ENCODE measurements around the gene GSE1.

DNA sequence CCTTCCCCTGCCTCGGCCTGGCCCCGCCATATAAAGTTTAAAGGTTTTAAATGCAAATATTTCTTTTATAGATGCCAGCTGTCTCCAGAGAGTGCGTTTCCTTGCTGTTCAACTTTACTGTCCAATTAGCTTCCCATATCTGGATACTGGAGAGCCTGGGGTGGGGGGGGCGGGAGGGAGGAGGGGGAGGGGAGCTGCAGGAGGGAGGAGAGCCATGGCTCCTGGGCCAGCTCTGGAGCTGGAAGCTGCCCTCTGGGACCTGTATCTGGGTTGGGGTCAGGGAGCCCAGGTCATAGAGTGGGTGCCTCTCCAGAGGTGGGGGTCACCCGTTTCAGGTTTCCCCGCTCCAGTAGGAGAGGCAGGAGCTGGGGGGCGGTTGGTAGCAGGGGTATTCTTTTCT, 6.2 kb upstream of the GSE1 start:
- TF ChIP-seq, protein P1, sequence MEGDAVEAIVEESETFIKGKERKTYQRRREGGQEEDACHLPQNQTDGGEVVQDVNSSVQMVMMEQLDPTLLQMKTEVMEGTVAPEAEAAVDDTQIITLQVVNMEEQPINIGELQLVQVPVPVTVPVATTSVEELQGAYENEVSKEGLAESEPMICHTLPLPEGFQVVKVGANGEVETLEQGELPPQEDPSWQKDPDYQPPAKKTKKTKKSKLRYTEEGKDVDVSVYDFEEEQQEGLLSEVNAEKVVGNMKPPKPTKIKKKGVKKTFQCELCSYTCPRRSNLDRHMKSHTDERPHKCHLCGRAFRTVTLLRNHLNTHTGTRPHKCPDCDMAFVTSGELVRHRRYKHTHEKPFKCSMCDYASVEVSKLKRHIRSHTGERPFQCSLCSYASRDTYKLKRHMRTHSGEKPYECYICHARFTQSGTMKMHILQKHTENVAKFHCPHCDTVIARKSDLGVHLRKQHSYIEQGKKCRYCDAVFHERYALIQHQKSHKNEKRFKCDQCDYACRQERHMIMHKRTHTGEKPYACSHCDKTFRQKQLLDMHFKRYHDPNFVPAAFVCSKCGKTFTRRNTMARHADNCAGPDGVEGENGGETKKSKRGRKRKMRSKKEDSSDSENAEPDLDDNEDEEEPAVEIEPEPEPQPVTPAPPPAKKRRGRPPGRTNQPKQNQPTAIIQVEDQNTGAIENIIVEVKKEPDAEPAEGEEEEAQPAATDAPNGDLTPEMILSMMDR (IDR thresholded peaks at IDR 0.05) = no peak
- TF ChIP-seq POLR2A (IDR thresholded peaks at IDR 0.05) = no peak

Measured in testis (tissue), 2 donors.